GM23338 (cell line): ENCODE results near the gene ATP5IF1. TPM values are rescaled to one million over a fixed set of nuclear protein-coding genes. Genes with fewer than 3 reads are reported as not detected.
A peak's percentile ranks its signal among the peaks of the same experiment; 100 is the strongest.

Experiments used
- ATAC-seq: fragments of 200-7000 bp; cut with Tn5 transposase; 3 replicates; pipeline ENCODE4 v1.9.1; 2020
- DNase-seq: peaks from one replicate; pipeline ENCODE4 v3.0.0-alpha.2; 2015; ENCODE audit warnings: low spot score
- H2AFZ ChIP-seq: fragments of 200-600 bp; sonication (generic); 2 replicates; pipeline ENCODE4 v1.8.0; 2016; ENCODE audit warnings: antibody characterized with exemption, mild to moderate bottlenecking, moderate library complexity
- H3F3A ChIP-seq: fragments of 200-600 bp; sonication (generic); replicated peaks from 2 replicates; pipeline ENCODE4 v1.8.0; 2017; ENCODE audit warnings: antibody characterized with exemption, mixed run types, low read depth
- H3K27ac ChIP-seq: fragments of 200-600 bp; sonication (generic); 2 replicates; pipeline ENCODE4 v1.6.1; 2016; ENCODE audit warnings: low read depth
- H3K27me3 ChIP-seq: fragments of 200-600 bp; sonication (generic); 2 replicates; pipeline ENCODE4 v1.8.0; 2016; ENCODE audit warnings: mild to moderate bottlenecking, mixed run types, moderate library complexity; ENCODE audit not compliant: insufficient read depth
- H3K36me3 ChIP-seq: fragments of 200-600 bp; sonication (generic); 2 replicates; pipeline ENCODE4 v1.8.0; 2016; ENCODE audit warnings: mild to moderate bottlenecking; ENCODE audit not compliant: insufficient read depth
- H3K4me1 ChIP-seq: fragments of 200-600 bp; sonication (generic); 2 replicates; pipeline ENCODE4 v1.8.0; 2016; ENCODE audit warnings: mild to moderate bottlenecking, moderate library complexity; ENCODE audit not compliant: insufficient read depth
- H3K4me2 ChIP-seq: fragments of 200-600 bp; sonication (generic); 2 replicates; pipeline ENCODE4 v1.7.1; 2017; ENCODE audit warnings: mixed run types
- H3K4me3 ChIP-seq: fragments of 200-600 bp; sonication (generic); 2 replicates; pipeline ENCODE4 v1.6.1; 2016; ENCODE audit warnings: mixed run types
- H3K79me2 ChIP-seq: fragments of 200-600 bp; sonication (generic); replicated peaks from 2 replicates; pipeline ENCODE4 v1.8.0; 2017; ENCODE audit warnings: mild to moderate bottlenecking; ENCODE audit not compliant: insufficient read depth
- H3K9me2 ChIP-seq: fragments of 200-600 bp; sonication (generic); 2 replicates; pipeline ENCODE4 v1.8.0; 2017; ENCODE audit not compliant: insufficient read depth
- H4K20me1 ChIP-seq: fragments of 200-600 bp; sonication (generic); replicated peaks from 2 replicates; pipeline ENCODE4 v1.8.0; 2017; ENCODE audit warnings: mild to moderate bottlenecking; ENCODE audit not compliant: insufficient read depth
- H3K27ac Mint-ChIP-seq: 2 replicates; pipeline ENCODE4 v1.8.0; 2020; ENCODE audit warnings: inconsistent platforms, mild to moderate bottlenecking, moderate library complexity, mixed read lengths
- H3K27me3 Mint-ChIP-seq: 3 replicates; pipeline ENCODE4 v1.8.0; 2022; ENCODE audit warnings: low read depth, mild to moderate bottlenecking, moderate library complexity, mixed read lengths, inconsistent platforms; ENCODE audit not compliant: insufficient read depth, poor library complexity
- H3K36me3 Mint-ChIP-seq: 3 replicates; pipeline ENCODE4 v1.8.0; 2021; ENCODE audit warnings: low read depth, mild to moderate bottlenecking, inconsistent platforms, moderate library complexity, mixed read lengths
- H3K4me1 Mint-ChIP-seq: 3 replicates; pipeline ENCODE4 v1.8.0; 2020; ENCODE audit warnings: mild to moderate bottlenecking, inconsistent platforms, mixed read lengths
- H3K4me3 Mint-ChIP-seq: 3 replicates; pipeline ENCODE4 v1.8.0; 2021; ENCODE audit warnings: moderate library complexity, mild to moderate bottlenecking, inconsistent platforms, mixed read lengths
- H3K9me3 Mint-ChIP-seq: 3 replicates; pipeline ENCODE4 v1.8.0; 2020; ENCODE audit warnings: moderate library complexity, mild to moderate bottlenecking, inconsistent platforms, mixed read lengths
- CREB1 ChIP-seq: fragments of 250-450 bp; sonication (Bioruptor Pico); IDR thresholded peaks from 2 replicates; pipeline ENCODE4 v1.5.0; 2020; ENCODE audit warnings: low read depth, mild to moderate bottlenecking, moderate library complexity
- CTCF ChIP-seq, 2 experiments: fragments of 200-600 bp in 1 of 2; sonication (generic) in 1 of 2; conservative IDR thresholded peaks; 2 replicates each; pipeline versions ENCODE4 v1.5.1 to v1.6.1; 2016 to 2017; ENCODE audit warnings: antibody characterized with exemption in 2 of 2, low read depth in 2 of 2, mild to moderate bottlenecking in 2 of 2, moderate library complexity in 1 of 2
- ETS1 ChIP-seq: IDR thresholded peaks from 2 replicates; pipeline ENCODE4 v1.6.1; 2016; ENCODE audit warnings: antibody characterized with exemption
- EZH2 ChIP-seq: fragments of 200-600 bp; sonication (generic); IDR thresholded peaks from one replicate; pipeline ENCODE4 v1.8.0; 2017; ENCODE audit warnings: antibody characterized with exemption, mild to moderate bottlenecking, low read depth; ENCODE audit not compliant: unreplicated experiment
- JUNB ChIP-seq: IDR thresholded peaks from one replicate; pipeline ENCODE4 v1.6.1; 2016; ENCODE audit warnings: antibody characterized with exemption; ENCODE audit not compliant: unreplicated experiment
- NANOG ChIP-seq: IDR thresholded peaks from 2 replicates; pipeline ENCODE4 v1.6.1; 2016; ENCODE audit warnings: antibody characterized with exemption, borderline replicate concordance
- POLR2AphosphoS5 ChIP-seq: IDR thresholded peaks from 2 replicates; pipeline ENCODE4 v1.6.1; 2016; ENCODE audit warnings: antibody characterized with exemption, low read depth
- REST ChIP-seq: IDR thresholded peaks from one replicate; pipeline ENCODE4 v1.6.1; 2018; ENCODE audit warnings: antibody characterized with exemption; ENCODE audit not compliant: unreplicated experiment
- STAT1 ChIP-seq: IDR thresholded peaks from one replicate; pipeline ENCODE4 v1.6.1; 2016; ENCODE audit warnings: antibody characterized with exemption; ENCODE audit not compliant: unreplicated experiment
- ZNF114 ChIP-seq: fragments of 250-450 bp; sonication (Bioruptor Pico); IDR thresholded peaks from 2 replicates; pipeline ENCODE4 v1.5.0; 2020; ENCODE audit warnings: mild to moderate bottlenecking, moderate library complexity
- ZNF331 ChIP-seq: fragments of 250-450 bp; sonication (Bioruptor Pico); IDR thresholded peaks from 2 replicates; pipeline ENCODE4 v1.5.0; 2020; ENCODE audit warnings: low read depth, mild to moderate bottlenecking, moderate library complexity
- polyA plus RNA-seq: library from polyadenylated mRNA; unstranded; fragments of >200 nt; fragmentation: Nextera tagmentation; extraction: Ambion mirVana; gene quantifications from 2 replicates; pipeline ENCODE4 v1.2.1, GENCODE V29; 2016
- total RNA-seq: library from RNA; depleted of rRNA; stranded (reverse); fragments of >200 nt; shearing (Covaris generic); gene quantifications from 2 replicates; pipeline ENCODE4 v1.2.3, GENCODE V29; 2014

The ATP5IF1 gene
- total and polyA plus RNA-seq, 2 experiments from 2014 or later: 230 to 1,325 TPM

GRCh38 chr1:28190996-28191645, 44.8 kb upstream of the ATP5IF1 start:
- H2AFZ ChIP-seq: no peak overlapping the region; the same call in 1 of the 2 replicates
- Mint-ChIP-seq H3K27ac (peak overlapping the region; percentile 49; the same call in 1 of the 2 replicates), H3K4me3 (no peak overlapping the region), H3K4me1 (peaks cover 12% of the 10 kb centered on the region), H3K9me3 (no peaks in the 10 kb centered on the region; the same call in 2 of the 3 replicates), H3K36me3 (no peaks in the 10 kb centered on the region), H3K27me3 (peaks cover 8% of the 10 kb centered on the region)
- no peaks in the 10 kb centered on the region for H4K20me1 ChIP-seq
- H3F3A ChIP-seq: no peaks in the 10 kb centered on the region
- TF ChIP-seq POLR2AphosphoS5: no peak
- DNase-seq (no peak), ATAC-seq (no peak; the same call in 1 of the 3 replicates)
- H3K36me3 ChIP-seq: no peaks in the 10 kb centered on the region
- H3K27me3 ChIP-seq: no peaks in the 10 kb centered on the region
- H3K4me1 ChIP-seq: peaks cover 14% of the 10 kb centered on the region
- peak overlapping the region; percentile 55; the same call in 1 of the 2 replicates for H3K27ac ChIP-seq
- no peaks in the 10 kb centered on the region for H3K9me2 ChIP-seq
- no peak overlapping the region for H3K4me2 ChIP-seq
- H3K79me2 ChIP-seq: no peaks in the 10 kb centered on the region
- no peak overlapping the region for H3K4me3 ChIP-seq

GRCh38 chr1:28193701-28194161, 42.2 kb upstream of the ATP5IF1 start:
- no peaks in the 10 kb centered on the region for H3K36me3 ChIP-seq
- H3K9me2 ChIP-seq: no peaks in the 10 kb centered on the region
- H3K4me1 Mint-ChIP-seq: peaks cover 28% of the 10 kb centered on the region
- no peak overlapping the region for H3K4me3 Mint-ChIP-seq
- H3F3A ChIP-seq: peaks cover 16% of the 10 kb centered on the region; the same call in 1 of the 2 replicates
- H3K36me3 Mint-ChIP-seq: peaks cover 8% of the 10 kb centered on the region; the same call in 2 of the 3 replicates
- peaks cover 14% of the 10 kb centered on the region for H3K27me3 Mint-ChIP-seq
- no peak overlapping the region for H3K4me2 ChIP-seq
- peaks cover 30% of the 10 kb centered on the region for H3K4me1 ChIP-seq
- no peak overlapping the region for H2AFZ ChIP-seq
- H3K27me3 ChIP-seq: no peaks in the 10 kb centered on the region
- no peaks in the 10 kb centered on the region; the same call in 2 of the 3 replicates for H3K9me3 Mint-ChIP-seq
- no peaks in the 10 kb centered on the region; the same call in 1 of the 2 replicates for H4K20me1 ChIP-seq
- H3K79me2 ChIP-seq: no peaks in the 10 kb centered on the region
- H3K27ac Mint-ChIP-seq: no peak overlapping the region
- no peak overlapping the region for H3K27ac ChIP-seq
- peak; percentile 46 for DNase-seq
- no peak overlapping the region for H3K4me3 ChIP-seq
- peak; percentile 68 for ATAC-seq
- no peak for TF ChIP-seq ZNF114 (CRISPR knock-in tag)
- TF ChIP-seq POLR2AphosphoS5: no peak
- no peak for TF ChIP-seq CREB1
- TF ChIP-seq CTCF (conservative IDR thresholded peaks at IDR 0.05; ENCODE audit: low read depth in 2 of 2): no peak
- no peak for TF ChIP-seq REST
- no peak for TF ChIP-seq NANOG
- TF ChIP-seq STAT1: no peak
- TF ChIP-seq EZH2: no peak
- TF ChIP-seq ZNF331 (CRISPR knock-in tag): no peak
- TF ChIP-seq JUNB: no peak
- no peak for TF ChIP-seq ETS1
